Activated naive CD4-positive, alpha-beta T cell treated with anti-CD3 and anti-CD28 coated beads, Interleukin-2, amount 50 U/mL, for 72 hours (primary cell): ENCODE data around the gene PPP1R10. TPM values are rescaled to one million over a fixed set of nuclear protein-coding genes. Genes with fewer than 3 reads are reported as not detected.
"Not testable (repeated sequence)": the region's sequence is repeated elsewhere in the genome, so short reads cannot be mapped to it uniquely, and the experiment has no call there.

ENCODE experiments used
- ATAC-seq, 2 donors: fragments of 150-1000 bp; cut with Tn5 transposase; 2 replicates each; pipeline ENCODE4 v1.10.0; 2021; ENCODE audit warnings: mild to moderate bottlenecking in 2 of 2, moderate library complexity in 2 of 2
- DNase-seq, 2 donors: peaks; one replicate each; pipeline ENCODE4 v3.0.0; 2021 to 2022; ENCODE audit warnings: low spot score in 2 of 2
- H3K27ac Mint-ChIP-seq, 2 donors: one replicate each; pipeline ENCODE4 v1.8.0; 2022; ENCODE audit warnings: mild to moderate bottlenecking in 2 of 2, mixed read lengths in 2 of 2
- H3K36me3 Mint-ChIP-seq, 2 donors: one replicate each; pipeline ENCODE4 v1.8.0; 2022; ENCODE audit warnings: mixed read lengths in 2 of 2
- H3K9me3 Mint-ChIP-seq, 2 donors: one replicate each; pipeline ENCODE4 v1.8.0; 2022; ENCODE audit warnings: mixed read lengths in 2 of 2
- total RNA-seq, 2 donors: library from RNA; stranded (reverse); gene quantifications; one replicate each; pipeline ENCODE4 v1.2.3, GENCODE V29; 2022

The PPP1R10 gene
- total RNA-seq, 2 donors from 2014 or later, result 92.1 to 96.8 TPM

DNA sequence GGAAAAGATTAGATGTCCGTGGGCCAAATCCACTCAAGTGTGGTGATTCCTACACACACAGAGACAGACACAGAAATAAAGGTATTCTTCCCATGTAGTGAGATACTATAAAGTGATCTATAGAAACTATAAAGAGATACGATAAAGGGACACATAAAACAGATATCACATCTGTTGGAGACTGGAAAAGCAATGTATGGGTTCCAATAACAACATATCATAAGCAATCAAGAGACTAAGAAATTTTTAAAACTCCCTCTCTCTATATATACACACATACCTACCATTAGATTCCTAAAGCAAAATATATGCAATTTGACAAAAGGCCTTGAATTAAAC lies 5.2 kb downstream of the PPP1R10 start:
- Mint-ChIP-seq H3K9me3 (no peaks in the 10 kb centered on the region), H3K27ac (peak overlapping the region; percentile 17 to 95)
- ATAC-seq, result no peak

GRCh38 chr6:30611150-30611855 lies 5.7 kb downstream of the PPP1R10 start:
- Mint-ChIP-seq H3K9me3 (no peaks in the 10 kb centered on the region), H3K36me3 (peaks cover 64 to 69% of the 10 kb centered on the region in 2 donors), H3K27ac (peak overlapping the region; percentile 17 to 95)
- no peak for ATAC-seq
- DNase-seq, result no peak

More for the DNA sequence above, 5.2 kb downstream of the PPP1R10 start:
- no peak for DNase-seq
- peaks cover 65 to 70% of the 10 kb centered on the region in 2 donors for H3K36me3 Mint-ChIP-seq

DNA sequence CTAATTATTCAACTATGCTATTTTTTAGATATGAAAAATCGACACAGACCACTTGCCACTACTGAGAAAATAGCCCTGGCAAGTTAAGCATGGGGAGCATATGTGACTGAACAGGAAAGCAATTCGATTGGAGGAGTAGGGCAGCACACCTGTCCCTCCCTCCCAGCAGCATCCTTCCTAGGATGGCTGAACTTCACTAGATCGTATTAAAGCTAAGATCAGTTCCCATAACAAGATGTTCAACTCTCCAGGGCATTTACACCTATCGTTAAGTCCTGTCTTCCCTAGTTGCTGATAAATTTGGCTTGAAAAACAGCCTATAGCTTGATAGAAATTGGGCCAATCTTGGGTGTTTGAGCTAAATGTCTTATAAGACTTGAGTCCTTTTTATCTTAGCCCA lies 7.0 kb downstream of the PPP1R10 start:
- peaks cover 61 to 67% of the 10 kb centered on the region in 2 donors for H3K36me3 Mint-ChIP-seq
- H3K9me3 Mint-ChIP-seq, result no peaks in the 10 kb centered on the region
- no peak for ATAC-seq

DNA sequence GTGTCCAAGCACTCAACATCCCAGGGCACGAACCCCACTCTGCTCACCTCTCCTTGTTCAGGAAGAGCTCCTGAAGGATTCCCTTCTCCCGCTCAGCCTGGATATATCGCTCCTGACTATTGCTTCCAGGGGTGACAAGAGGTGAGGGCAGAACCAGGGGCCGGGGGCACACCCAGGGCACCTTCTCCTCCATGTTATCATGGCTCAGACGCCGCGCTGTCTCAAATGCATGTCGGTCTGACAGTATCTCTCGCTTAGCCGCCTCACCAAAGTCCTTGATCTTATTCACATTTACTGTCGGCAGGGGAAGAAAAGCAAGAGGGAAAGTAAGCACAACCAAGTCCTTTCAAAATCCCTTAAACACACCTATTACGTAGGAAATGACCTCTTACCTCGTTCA lies 13.1 kb downstream of the PPP1R10 start:
- DNase-seq, result no peak
- H3K36me3 Mint-ChIP-seq, result peaks cover 47 to 56% of the 10 kb centered on the region in 2 donors
- no peak overlapping the region for H3K27ac Mint-ChIP-seq
- no peak for ATAC-seq
- no peaks in the 10 kb centered on the region for H3K9me3 Mint-ChIP-seq

More for the DNA sequence above, 7.0 kb downstream of the PPP1R10 start:
- peak overlapping the region in 1 of 2 donors; percentile 39 for H3K27ac Mint-ChIP-seq
- no peak for DNase-seq

DNA sequence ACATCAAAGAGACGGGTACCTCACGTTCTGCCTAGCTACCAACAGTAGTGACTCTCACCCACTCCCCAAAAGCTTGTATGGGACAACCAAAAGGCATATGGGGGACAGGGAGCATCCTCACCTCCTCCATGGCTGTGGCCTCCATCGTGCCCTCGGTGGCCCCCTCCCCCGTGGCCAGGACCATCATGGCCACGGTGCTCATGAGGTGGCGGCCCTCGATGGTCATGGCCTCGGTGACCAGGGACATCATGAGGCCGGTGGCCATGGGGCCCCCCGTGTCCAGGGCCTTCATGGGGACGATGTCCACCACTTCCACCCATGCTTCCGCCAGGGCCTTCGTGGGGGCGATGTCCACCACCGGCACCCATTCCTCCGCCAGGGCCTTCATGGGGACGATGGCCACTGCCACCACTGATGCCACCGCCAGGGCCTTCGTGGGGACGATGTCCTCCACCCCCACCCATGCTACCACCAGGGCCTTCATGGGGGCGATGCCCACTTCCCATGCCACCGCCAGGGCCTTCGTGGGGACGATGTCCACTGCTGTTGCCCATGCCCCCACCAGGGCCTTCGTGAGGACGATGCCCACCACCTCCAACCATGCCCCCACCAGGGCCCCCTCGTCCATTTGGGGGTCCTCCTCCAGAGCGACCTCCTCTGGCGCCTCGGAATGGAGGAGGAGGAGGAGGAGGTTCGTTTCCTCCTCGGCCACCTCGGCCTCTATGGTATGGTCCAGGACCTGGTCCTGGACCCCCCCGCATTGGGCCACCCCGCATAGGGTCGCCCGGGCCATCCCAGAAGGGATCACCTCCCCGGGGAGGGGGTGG lies 15.0 kb downstream of the PPP1R10 start:
- no peak for ATAC-seq
- DNase-seq, result no peak
- Mint-ChIP-seq H3K27ac (no peak overlapping the region), H3K36me3 (peaks cover 36 to 42% of the 10 kb centered on the region in 2 donors), H3K9me3 (no peaks in the 10 kb centered on the region)

DNA sequence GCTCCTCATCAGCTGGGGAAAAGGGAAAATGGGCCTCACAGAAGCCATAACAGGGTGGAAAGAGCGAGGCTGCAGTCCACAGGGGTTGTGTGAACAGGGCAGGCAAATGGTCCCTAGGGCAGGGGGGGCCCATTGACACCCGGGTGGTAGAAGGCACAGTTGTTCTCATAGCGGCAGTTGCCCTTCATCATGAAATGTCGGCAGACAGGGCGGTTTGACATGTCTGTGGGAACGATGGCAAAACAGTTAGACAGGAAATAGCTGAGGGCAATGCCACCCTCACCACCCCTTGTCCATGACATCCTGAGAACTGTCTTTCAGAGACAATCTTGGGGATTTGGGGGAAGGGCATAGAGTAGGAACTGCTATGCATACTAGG lies 15.6 kb downstream of the PPP1R10 start:
- Mint-ChIP-seq H3K27ac (peak overlapping the region; percentile 74 to 88), H3K36me3 (peaks cover 33 to 38% of the 10 kb centered on the region in 2 donors), H3K9me3 (no peaks in the 10 kb centered on the region)
- ATAC-seq (no peak), DNase-seq (no peak)

GRCh38 chr6:30600451-30600961 lies 16.5 kb downstream of the PPP1R10 start:
- no peak for ATAC-seq
- DNase-seq, result no peak
- no peaks in the 10 kb centered on the region for H3K9me3 Mint-ChIP-seq
- H3K27ac Mint-ChIP-seq, result peak overlapping the region in 1 of 2 donors; percentile 57
- peaks cover 26 to 31% of the 10 kb centered on the region in 2 donors for H3K36me3 Mint-ChIP-seq

- Mint-ChIP-seq H3K9me3 (no peaks in the 10 kb centered on the region), H3K36me3 (peaks cover 20 to 24% of the 10 kb centered on the region in 2 donors), H3K27ac (peak overlapping the region; percentile 12 to 22)
- DNase-seq (no peak), ATAC-seq (no peak)
These were observed 17.3 kb downstream of the PPP1R10 start for GRCh38 chr6:30599625-30600324.

GRCh38 chr6:30598912-30599624 lies 18.0 kb downstream of the PPP1R10 start:
- DNase-seq (no peak), ATAC-seq (no peak)
- Mint-ChIP-seq H3K9me3 (no peaks in the 10 kb centered on the region), H3K36me3 (peaks cover 13 to 17% of the 10 kb centered on the region in 2 donors), H3K27ac (peak overlapping the region; percentile 12 to 85)

GRCh38 chr6:30597315-30598144 lies 19.5 kb downstream of the PPP1R10 start:
- peak; percentile 83 to 87 for ATAC-seq
- H3K36me3 Mint-ChIP-seq, H3K9me3 Mint-ChIP-seq: not testable (repeated sequence)
- peak; percentile 66 to 86 for DNase-seq
- H3K27ac Mint-ChIP-seq, result peak overlapping the region; percentile 77 to 85

DNA sequence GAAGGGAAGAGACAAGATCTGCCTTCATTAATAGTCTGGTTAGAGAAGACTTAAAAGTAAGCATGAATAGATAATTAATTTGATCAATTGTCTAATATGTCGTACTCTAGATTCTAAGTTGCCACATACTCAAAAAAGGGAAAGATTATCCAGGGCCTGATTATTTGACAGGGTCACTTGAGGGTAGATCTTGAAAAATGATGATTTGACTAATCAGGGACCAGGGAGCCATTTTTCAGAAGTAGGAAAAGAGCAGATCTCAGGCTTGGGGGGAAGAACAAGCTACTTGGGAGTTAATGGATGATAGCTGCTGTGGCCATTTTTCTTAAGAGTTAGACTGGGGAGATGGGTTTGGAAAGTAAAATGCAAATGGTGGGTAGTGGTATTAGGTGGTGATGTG lies 24.8 kb downstream of the PPP1R10 start:
- DNase-seq (no peak), ATAC-seq (no peak)
- Mint-ChIP-seq H3K36me3 (peaks cover 0 to 22% of the 10 kb centered on the region in 2 donors), H3K9me3 (no peaks in the 10 kb centered on the region), H3K27ac (peak overlapping the region in 1 of 2 donors; percentile 84)

DNA sequence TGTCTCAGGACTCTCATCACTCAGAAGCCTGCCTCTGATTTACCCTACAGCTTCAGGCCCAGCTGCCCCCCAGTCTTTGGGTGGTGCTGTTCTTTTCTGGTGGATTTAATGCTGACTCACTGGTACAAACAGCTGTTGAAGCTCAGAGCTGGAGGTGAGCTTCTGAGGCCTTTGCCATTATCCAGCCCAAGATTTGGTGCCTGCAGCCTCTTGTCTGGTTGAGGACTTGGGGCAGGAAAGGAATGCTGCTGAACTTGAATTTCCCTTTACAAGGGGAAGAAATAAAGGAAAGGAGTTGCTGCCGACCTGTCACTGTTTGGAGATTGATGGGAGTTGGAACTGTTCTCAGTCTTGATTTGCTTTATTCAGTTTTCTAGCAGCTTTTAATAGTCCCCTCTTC lies 26.0 kb downstream of the PPP1R10 start:
- Mint-ChIP-seq H3K36me3 (peaks cover 7 to 22% of the 10 kb centered on the region in 2 donors), H3K27ac (peak overlapping the region; percentile 10 to 84), H3K9me3 (no peaks in the 10 kb centered on the region)
- DNase-seq (no peak), ATAC-seq (peak in 1 of 2 donors; percentile 6)

DNA sequence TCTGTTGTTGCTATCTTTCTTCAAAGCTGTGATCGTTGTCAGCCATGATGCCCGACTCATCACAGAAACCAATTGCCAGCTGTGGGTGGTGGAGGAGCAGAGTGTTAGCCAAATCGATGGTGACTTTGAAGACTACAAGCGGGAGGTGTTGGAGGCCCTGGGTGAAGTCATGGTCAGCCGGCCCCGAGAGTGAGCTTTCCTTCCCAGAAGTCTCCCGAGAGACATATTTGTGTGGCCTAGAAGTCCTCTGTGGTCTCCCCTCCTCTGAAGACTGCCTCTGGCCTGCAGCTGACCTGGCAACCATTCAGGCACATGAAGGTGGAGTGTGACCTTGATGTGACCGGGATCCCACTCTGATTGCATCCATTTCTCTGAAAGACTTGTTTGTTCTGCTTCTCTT lies 26.5 kb downstream of the PPP1R10 start:
- H3K27ac Mint-ChIP-seq, result peak overlapping the region in 1 of 2 donors; percentile 10

DNA sequence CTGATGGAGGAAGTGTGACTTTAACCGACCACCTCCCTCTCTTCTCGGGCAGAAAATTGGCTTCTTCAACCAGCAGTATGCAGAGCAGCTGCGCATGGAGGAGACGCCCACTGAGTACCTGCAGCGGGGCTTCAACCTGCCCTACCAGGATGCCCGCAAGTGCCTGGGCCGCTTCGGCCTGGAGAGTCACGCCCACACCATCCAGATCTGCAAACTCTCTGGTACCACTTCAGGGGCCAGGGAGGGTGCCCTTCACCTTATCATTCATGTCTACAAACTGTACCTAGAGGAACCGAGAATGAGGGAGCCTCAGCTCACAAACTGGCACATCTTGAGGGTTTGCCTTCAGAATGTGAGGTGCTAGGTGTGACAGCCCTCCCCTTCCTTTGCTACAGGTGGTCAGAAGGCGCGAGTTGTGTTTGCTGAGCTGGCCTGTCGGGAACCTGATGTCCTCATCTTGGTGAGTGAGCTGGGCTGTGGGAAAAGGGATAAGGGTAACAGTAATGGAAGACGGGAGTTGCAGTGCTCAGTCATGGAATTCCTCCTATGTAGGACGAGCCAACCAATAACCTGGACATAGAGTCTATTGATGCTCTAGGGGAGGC lies 27.2 kb downstream of the PPP1R10 start:
- Mint-ChIP-seq H3K9me3 (no peaks in the 10 kb centered on the region), H3K27ac (peak overlapping the region in 1 of 2 donors; percentile 15), H3K36me3 (peaks cover 11 to 26% of the 10 kb centered on the region in 2 donors)
- no peak for ATAC-seq
- DNase-seq, result no peak

More for the DNA sequence above, 26.5 kb downstream of the PPP1R10 start:
- ATAC-seq (peak in 1 of 2 donors; percentile 3), DNase-seq (no peak)
- no peaks in the 10 kb centered on the region for H3K9me3 Mint-ChIP-seq
- H3K36me3 Mint-ChIP-seq, result peaks cover 11 to 25% of the 10 kb centered on the region in 2 donors

GRCh38 chr6:30583921-30584320 lies 33.1 kb downstream of the PPP1R10 start:
- Mint-ChIP-seq H3K27ac (peak overlapping the region in 1 of 2 donors; percentile 50), H3K36me3 (peaks cover 28 to 44% of the 10 kb centered on the region in 2 donors), H3K9me3 (no peaks in the 10 kb centered on the region)
- no peak for DNase-seq
- ATAC-seq, result no peak
